ENCODE results near the gene SAMM50. TPM values are rescaled to one million over a fixed set of nuclear protein-coding genes. Genes with fewer than 3 reads are reported as not detected.

Gene SAMM50
- total RNA-seq, 4 donors from 2014 or later, result 24.3 to 29.4 (median 28.1) TPM

- Histone ChIP-seq H3K27me3 (peaks cover 0 to 15% of the 10 kb centered on the region in 2 donors), H3K4me1 (peaks cover 0 to 10% (median 3%) of the 10 kb centered on the region in 4 donors), H3K36me3 (no peaks in the 10 kb centered on the region), H3K9me3 (peaks cover 0 to 6% (median 0%) of the 10 kb centered on the region in 4 donors), H3K27ac (no peak overlapping the region), H3K4me3 (no peak overlapping the region)
- no peak for TF ChIP-seq CTCF (IDR thresholded peaks at IDR 0.05)
- TF ChIP-seq EP300 (IDR thresholded peaks at IDR 0.05), result no peak
- TF ChIP-seq POLR2A (IDR thresholded peaks at IDR 0.05), result no peak
- WGBS, 2 donors, result 68 to 74% methylated on average over 5 of the region's 5 CpGs
- no peak for DNase-seq (ENCODE audit: low spot score in 2 of 2)
Observed at GRCh38 chr22:43928468-43928867, 26.8 kb upstream of the SAMM50 start.

GRCh38 chr22:43928908-43929307 lies 26.3 kb upstream of the SAMM50 start:
- Histone ChIP-seq H3K4me1 (peaks cover 0 to 5% (median 2%) of the 10 kb centered on the region in 4 donors), H3K27ac (no peak overlapping the region), H3K27me3 (peaks cover 0 to 15% of the 10 kb centered on the region in 2 donors), H3K36me3 (no peaks in the 10 kb centered on the region), H3K9me3 (peaks cover 0 to 6% (median 0%) of the 10 kb centered on the region in 4 donors), H3K4me3 (no peak overlapping the region)
- 87 to 92% methylated on average over 6 of the region's 6 CpGs for WGBS, 2 donors
- DNase-seq (ENCODE audit: low spot score in 2 of 2), result no peak
- TF ChIP-seq EP300 (IDR thresholded peaks at IDR 0.05), result no peak
- TF ChIP-seq POLR2A (IDR thresholded peaks at IDR 0.05), result no peak
- no peak for TF ChIP-seq CTCF (IDR thresholded peaks at IDR 0.05)

GRCh38 chr22:43931771-43932170 lies 23.5 kb upstream of the SAMM50 start:
- Histone ChIP-seq H3K27me3 (no peaks in the 10 kb centered on the region), H3K4me1 (no peaks in the 10 kb centered on the region), H3K4me3 (no peak overlapping the region), H3K36me3 (no peaks in the 10 kb centered on the region), H3K27ac (no peak overlapping the region), H3K9me3 (no peaks in the 10 kb centered on the region)
- DNase-seq (ENCODE audit: low spot score in 2 of 2), result no peak
- WGBS, 2 donors, result 68 to 71% methylated on average over 4 of the region's 4 CpGs
- no peak for TF ChIP-seq CTCF (IDR thresholded peaks at IDR 0.05)
- TF ChIP-seq EP300 (IDR thresholded peaks at IDR 0.05), result no peak
- TF ChIP-seq POLR2A (IDR thresholded peaks at IDR 0.05), result no peak

- peaks cover 0 to 8% (median 0%) of the 10 kb centered on the region in 4 donors for H3K9me3 ChIP-seq
- no peaks in the 10 kb centered on the region for H3K4me1 ChIP-seq
- WGBS, 2 donors, result 85 to 86% methylated on average over 6 of the region's 6 CpGs
- peaks cover 0 to 7% of the 10 kb centered on the region in 2 donors for H3K27me3 ChIP-seq
- H3K36me3 ChIP-seq, result no peaks in the 10 kb centered on the region
- no peak overlapping the region for H3K4me3 ChIP-seq
- no peak overlapping the region for H3K27ac ChIP-seq
- DNase-seq (ENCODE audit: low spot score in 2 of 2), result no peak
- TF ChIP-seq EP300 (IDR thresholded peaks at IDR 0.05), result no peak
- TF ChIP-seq CTCF (IDR thresholded peaks at IDR 0.05), result no peak
- TF ChIP-seq POLR2A (IDR thresholded peaks at IDR 0.05), result no peak
Observed at GRCh38 chr22:43941449-43941848, 13.8 kb upstream of the SAMM50 start.

GRCh38 chr22:43944670-43945430 lies 10.4 kb upstream of the SAMM50 start:
- no peaks in the 10 kb centered on the region for H3K4me1 ChIP-seq
- no peak for DNase-seq (ENCODE audit: low spot score in 2 of 2)
- H3K27ac ChIP-seq, result no peak overlapping the region
- TF ChIP-seq EP300 (IDR thresholded peaks at IDR 0.05) (no peak), POLR2A (IDR thresholded peaks at IDR 0.05) (no peak), CTCF (IDR thresholded peaks at IDR 0.05) (no peak)
- no peak overlapping the region for H3K4me3 ChIP-seq
- H3K36me3 ChIP-seq, result no peaks in the 10 kb centered on the region
- WGBS, 2 donors, result 89 to 90% methylated on average over 20 of the region's 20 CpGs
- H3K27me3 ChIP-seq, result peaks cover 0 to 7% of the 10 kb centered on the region in 2 donors
- peaks cover 0 to 8% (median 0%) of the 10 kb centered on the region in 4 donors for H3K9me3 ChIP-seq
